GM12864 (cell line): ENCODE data around the gene WDR83.

Experiments
- DNase-seq: peaks from one replicate; pipeline ENCODE4 v3.0.0-alpha.2; 2011; ENCODE audit warnings: low read depth
- H3K4me3 ChIP-seq: 2 replicates; pipeline ENCODE4 v1.5.1; 2011; ENCODE audit warnings: mild to moderate bottlenecking, low read depth, low read length, control low read depth
- CTCF ChIP-seq: IDR thresholded peaks from 2 replicates; pipeline ENCODE4 v1.5.1; 2011; ENCODE audit warnings: low read depth, mild to moderate bottlenecking, moderate library complexity, low read length, control low read depth, inconsistent platforms; ENCODE audit errors: missing control alignments

WDR83 gene

GRCh38 chr19:12656899-12657571, 9.6 kb upstream of the WDR83 start:
- no peak overlapping the region for H3K4me3 ChIP-seq
- no peak for TF ChIP-seq CTCF
- DNase-seq, result no peak

GRCh38 chr19:12657966-12658365, 8.6 kb upstream of the WDR83 start:
- H3K4me3 ChIP-seq, result no peak overlapping the region
- TF ChIP-seq CTCF, result no peak
- no peak for DNase-seq

GRCh38 chr19:12660980-12661379, 5.6 kb upstream of the WDR83 start:
- TF ChIP-seq CTCF, result no peak
- no peak for DNase-seq
- H3K4me3 ChIP-seq, result no peak overlapping the region

- TF ChIP-seq CTCF, result no peak
- DNase-seq, result no peak
Measured at GRCh38 chr19:12664406-12665280, 2.0 kb upstream of the WDR83 start.

GRCh38 chr19:12665281-12665573, 1.4 kb upstream of the WDR83 start:
- DNase-seq, result peak; percentile 78
- H3K4me3 ChIP-seq, result peak overlapping the region; percentile 95

More at GRCh38 chr19:12664406-12665280, 2.0 kb upstream of the WDR83 start:
- peak overlapping the region; percentile 95; the same call in 1 of the 2 replicates for H3K4me3 ChIP-seq

GRCh38 chr19:12665671-12666264, 839 bp upstream of the WDR83 start:
- TF ChIP-seq CTCF, result no peak
- no peak for DNase-seq
- H3K4me3 ChIP-seq, result peak overlapping the region; percentile 95

More at GRCh38 chr19:12665281-12665573, 1.4 kb upstream of the WDR83 start:
- no peak for TF ChIP-seq CTCF
